B cell (primary cell): ENCODE data around the gene GPI.

Experiments
- CTCF ChIP-seq: fragments of 200-600 bp; IDR thresholded peaks from one replicate; pipeline ENCODE4 v1.8.0; 2022; ENCODE audit warnings: antibody characterized with exemption, mild to moderate bottlenecking
- EZH2 ChIP-seq: IDR thresholded peaks from 2 replicates; pipeline ENCODE4 v1.6.1; 2012; ENCODE audit warnings: borderline replicate concordance, low read depth, mild to moderate bottlenecking, moderate library complexity, low read length; ENCODE audit not compliant: insufficient read depth, poor library complexity, severe bottlenecking

GRCh38 chr19:34383599-34383998 lies 18.6 kb downstream of the GPI start:
- TF ChIP-seq CTCF (no peak), EZH2 (no peak)
